NCI-H524 (cell line): ENCODE results near the gene TCF7L1.
"Not testable (repeated sequence)": the region's sequence is repeated elsewhere in the genome, so short reads cannot be mapped to it uniquely, and the experiment has no call there.

Experiments
- DNase-seq, 2 experiments: peaks; one replicate each; lab custom pipeline; 2025; lab: John Stamatoyannopoulos, UW

The TCF7L1 gene, protein sequence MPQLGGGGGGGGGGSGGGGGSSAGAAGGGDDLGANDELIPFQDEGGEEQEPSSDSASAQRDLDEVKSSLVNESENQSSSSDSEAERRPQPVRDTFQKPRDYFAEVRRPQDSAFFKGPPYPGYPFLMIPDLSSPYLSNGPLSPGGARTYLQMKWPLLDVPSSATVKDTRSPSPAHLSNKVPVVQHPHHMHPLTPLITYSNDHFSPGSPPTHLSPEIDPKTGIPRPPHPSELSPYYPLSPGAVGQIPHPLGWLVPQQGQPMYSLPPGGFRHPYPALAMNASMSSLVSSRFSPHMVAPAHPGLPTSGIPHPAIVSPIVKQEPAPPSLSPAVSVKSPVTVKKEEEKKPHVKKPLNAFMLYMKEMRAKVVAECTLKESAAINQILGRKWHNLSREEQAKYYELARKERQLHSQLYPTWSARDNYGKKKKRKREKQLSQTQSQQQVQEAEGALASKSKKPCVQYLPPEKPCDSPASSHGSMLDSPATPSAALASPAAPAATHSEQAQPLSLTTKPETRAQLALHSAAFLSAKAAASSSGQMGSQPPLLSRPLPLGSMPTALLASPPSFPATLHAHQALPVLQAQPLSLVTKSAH

DNA sequence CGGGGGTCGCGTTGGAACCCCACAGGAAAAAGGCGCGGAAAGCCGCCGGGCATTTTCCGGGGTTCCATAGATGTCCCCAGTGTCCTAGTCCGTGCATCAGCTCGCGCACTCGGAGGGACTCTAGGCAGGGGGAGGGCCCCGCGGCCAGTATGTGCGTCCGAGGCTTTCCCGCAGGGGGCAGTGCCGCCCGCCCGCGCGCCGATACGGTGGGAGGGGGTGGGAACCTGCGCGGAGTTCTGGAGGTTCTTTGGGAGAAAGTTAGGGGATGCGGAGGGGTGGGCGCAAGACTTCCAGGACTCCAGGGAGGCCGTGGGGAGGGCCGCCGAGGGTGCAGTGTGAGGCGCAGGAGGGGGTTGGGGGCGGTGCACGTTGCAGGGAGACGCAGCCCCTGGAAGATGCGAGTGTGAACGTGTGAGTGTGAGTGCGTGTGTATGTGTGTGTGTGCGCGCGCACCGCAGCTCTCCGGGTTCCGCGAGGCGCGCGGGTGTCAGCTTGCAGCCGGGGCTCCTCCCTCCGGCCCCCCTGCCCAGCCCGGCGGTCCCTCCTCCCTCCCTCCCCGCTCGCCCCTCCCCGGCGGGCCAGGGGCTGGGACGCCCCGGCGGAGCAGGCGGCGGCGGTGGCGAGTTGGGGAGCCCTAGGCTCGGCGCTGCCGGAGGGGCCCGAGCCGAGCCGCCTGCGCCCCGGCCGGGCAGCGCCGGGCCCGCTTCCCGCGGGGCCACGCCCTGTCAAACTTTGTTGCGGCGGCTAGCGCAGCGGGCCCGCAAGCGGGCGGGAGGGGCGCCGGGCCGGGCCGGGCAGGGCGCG is at the start of gene TCF7L1:
TSS of gene TCF7L1 (plus strand) at position 559 of the 804 bp plus-strand sequence. CDS start 293 bp downstream, outside the sequence.
- DNase-seq: peak; percentile 44 to 69

GRCh38 chr2:85085563-85085962 is 47.6 kb upstream of the TCF7L1 start:
- DNase-seq: no peak

DNA sequence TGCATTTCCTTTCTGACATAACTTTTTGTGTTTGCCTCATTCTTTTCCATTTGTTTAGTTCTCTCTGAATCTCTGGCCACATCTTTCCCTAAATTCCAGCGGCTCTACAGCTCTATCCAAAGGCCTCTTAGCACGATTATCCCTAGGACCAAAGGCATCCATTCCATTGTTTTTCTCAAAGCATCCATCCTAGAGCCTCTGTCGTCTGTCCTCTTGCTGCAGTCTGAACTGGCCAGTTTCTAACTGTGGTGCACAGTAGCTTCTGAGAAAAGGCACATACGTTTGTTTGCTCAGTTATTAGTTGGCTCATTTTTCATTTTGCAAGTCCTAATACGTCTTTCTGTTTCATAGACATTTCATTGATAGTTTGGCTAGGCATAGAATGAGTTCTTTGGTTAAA is 45.7 kb upstream of the TCF7L1 start:
- DNase-seq: no peak

DNA sequence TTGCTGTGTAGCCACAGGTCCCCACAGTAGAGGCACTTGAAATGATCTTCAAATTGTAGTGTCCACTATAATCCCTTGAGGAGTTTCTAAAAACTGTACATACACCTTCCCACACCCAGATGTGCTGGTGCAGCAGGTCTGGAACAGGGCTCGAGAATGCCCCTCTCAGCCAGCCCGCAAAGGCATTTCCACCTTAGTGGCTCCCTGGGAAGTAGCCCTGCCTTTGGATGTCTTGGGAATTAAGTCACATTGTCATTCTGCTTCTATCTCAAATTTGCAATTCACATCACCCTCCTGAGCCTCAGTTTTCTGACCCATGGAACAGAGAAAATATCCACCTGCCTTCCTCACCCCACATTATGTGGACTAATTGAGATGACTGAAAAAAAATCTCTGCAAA is 44.3 kb upstream of the TCF7L1 start:
- DNase-seq: no peak

DNA sequence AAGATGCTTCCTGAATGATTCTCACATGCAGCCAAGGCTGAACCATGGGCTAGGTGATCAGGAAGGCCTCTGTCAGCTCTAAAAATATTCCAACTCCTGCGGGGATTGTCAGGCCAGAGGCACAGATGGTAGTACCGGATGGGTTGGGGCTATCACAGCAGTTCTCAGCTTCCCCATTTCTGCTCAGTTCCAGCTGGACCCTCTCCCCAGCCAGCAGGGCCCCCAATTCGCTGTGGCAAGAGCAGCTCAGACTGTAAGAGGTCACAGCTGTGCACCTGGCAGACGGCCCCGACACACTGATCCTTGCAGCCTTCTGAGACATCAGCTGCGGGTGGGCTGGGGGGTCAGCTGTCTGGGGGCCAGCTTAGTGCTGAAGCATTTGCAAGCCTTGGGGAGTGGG is 43.6 kb upstream of the TCF7L1 start:
- DNase-seq: peak; percentile 93 to 97

DNA sequence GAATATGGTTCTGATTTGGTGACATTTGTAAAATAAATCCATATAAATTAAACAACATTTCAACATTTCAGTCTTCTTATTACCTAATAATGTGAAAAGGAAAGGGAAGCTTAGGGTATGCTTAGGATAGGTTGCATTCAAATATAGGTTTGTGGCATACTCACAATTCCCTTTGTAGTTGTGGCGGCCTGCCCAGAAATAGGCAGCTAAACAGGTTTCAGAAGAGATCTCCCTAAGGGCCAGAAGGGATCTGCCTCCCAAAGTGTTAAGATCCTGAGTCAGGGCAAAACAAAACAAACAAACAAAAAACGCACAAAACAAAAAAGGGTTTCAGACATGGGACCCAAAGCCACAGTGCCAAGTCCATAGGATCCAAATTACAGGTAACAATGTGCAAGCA is 41.4 kb upstream of the TCF7L1 start:
- no peak for DNase-seq

DNA sequence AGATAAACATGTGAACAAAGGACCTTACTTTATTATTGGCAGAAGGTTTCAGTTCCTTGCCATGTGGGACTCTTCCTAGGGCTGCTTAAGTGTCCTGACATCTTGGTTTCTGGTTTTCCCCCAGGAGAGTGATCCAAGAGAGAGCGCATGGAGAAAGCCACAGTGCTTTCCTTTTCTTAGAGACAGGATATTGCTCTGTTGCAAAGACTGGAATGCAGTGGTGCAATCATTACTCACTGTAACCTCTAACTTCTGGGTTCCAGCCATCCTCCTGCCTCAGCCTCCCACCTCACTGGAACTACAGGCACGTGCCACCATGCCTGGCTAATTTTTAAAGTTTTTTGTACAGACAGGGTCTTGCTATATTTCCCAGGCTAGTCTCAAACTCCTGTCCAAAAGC is 38.1 kb upstream of the TCF7L1 start:
- no peak for DNase-seq

GRCh38 chr2:85096616-85097015 is 36.6 kb upstream of the TCF7L1 start:
- DNase-seq: no peak

GRCh38 chr2:85104228-85104627 is 29.0 kb upstream of the TCF7L1 start:
- DNase-seq: no peak

DNA sequence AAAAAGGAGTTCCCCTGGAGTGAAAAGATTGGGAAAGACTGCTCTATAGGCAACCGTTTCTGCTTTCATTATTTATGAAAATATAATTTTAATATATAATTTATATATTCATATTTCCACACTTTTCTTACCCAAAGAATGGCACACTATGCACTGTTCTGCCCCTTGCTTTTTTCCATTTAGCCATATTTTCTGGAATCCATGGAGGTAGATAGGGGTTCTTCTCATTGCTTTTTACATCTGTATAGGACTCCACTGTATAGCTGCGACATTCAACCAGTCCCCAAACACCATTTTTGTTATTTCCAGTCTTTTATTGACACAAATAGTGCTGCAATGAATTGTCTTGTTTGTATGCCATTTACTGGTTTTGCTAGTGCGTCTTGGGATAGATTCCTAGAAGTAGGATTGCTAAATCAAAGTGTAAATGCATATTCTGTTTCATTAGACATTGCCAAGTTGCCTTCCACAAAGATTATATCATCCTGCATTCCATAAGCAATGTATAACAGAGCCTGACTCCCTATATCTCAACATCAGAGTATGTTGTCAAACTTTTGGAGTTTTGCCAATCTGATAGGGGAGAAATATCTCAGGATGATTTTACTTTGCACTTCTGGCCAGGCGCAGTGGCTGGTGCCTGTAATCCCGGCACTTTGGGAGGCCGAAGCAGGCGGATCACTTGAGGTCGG is 26.6 kb upstream of the TCF7L1 start:
- no peak for DNase-seq

DNA sequence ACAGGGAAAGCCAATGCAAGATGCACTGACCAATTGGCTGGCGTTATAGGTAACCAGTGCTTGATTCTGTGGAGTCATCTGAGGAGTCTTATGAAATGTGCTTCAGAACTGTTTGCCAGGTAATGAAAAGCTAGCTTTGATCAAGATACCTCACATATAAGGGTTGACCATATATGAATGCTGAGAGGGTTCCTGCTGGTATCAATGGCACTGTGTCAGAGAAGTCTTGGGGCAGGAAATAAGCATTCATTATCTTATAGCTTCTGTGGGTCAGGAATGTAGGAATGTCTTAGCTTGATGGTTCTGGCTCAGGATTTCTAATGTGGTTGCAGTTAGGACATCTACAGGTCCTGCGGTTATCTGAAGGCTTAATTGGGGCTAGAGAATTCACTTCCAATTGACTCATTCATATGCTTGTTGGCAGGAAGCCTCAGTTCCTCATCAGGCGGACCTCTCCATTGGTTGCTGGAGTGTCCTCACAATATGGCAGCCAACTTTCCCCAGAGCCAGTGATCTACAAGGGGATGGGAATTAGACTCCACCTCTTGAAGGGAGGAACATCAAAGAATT is 22.1 kb upstream of the TCF7L1 start:
- no peak for DNase-seq

- DNase-seq: no peak
Observed at GRCh38 chr2:85111819-85112281, 21.3 kb upstream of the TCF7L1 start.

DNA sequence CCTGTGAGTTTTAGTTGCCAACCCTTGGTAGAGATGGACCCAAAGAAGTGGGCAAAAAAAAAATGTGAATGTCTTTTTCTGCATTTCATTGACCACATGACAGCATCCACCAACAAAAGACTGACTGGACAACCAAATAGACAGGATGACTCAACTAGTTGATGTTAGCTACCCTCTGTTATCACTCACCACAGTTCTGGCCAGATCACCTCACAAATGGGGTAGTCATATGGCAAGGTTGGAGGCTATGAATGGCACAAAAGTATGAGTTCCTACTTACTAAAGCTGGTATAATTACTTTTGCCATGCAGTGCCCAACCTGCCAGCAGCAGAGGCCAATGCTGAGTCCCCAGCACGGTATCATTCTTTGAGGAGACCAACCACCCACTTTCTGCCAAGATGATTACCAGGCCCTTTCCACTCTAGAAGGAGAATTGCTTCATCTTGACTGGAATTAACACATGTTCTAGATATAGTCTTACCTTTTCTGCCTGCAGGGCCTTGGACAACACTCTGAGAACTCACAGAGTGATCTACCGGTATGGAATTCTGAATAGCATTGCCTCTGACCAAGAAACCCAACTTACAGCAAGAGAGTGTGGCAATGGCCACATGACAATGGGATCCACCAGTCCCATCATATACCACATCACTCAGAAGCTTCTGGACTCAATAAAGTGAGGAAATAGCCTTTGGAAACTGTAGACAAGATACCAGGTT is 20.1 kb upstream of the TCF7L1 start:
- DNase-seq: no peak

- DNase-seq: no peak
Observed at GRCh38 chr2:85114586-85115330, 18.4 kb upstream of the TCF7L1 start.

DNA sequence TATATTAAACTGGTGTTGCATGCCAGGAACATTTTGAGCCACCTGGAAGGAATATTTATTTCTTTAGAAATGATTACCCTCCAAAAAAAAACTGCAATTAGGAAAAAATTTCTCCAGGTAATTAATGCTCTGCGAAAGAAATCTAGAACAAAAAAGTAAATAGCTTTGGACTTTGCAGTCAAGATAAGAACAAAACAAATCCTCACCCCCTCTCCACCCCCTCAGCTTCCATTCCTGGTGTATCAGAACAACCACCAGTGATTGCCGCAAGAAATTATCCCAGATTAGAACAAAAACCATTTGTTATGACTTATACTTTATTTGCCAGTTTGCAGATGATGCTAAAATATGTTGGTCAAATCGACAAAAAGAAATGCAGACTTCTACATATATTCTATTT is 17.0 kb upstream of the TCF7L1 start:
- no peak for DNase-seq

DNA sequence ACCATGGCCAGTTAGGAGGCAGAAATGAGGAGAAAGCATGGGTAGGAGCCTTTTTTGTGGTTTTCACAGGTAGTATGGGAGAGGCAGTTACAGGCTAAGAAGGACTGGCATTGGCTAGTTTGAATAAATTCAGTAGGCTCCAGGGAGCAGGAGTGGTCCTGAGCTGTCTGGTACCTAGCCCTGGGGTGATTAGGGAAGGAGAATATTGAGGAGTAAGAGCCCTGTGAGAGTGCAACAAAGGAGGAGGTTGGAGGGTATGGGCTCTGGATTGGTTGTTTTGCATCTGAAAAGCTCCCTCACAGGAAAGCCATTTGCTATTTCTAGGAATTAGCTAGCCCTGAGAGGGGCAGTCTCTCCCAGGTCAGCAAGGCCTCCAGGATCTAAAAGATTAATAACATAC is 13.3 kb upstream of the TCF7L1 start:
- no peak for DNase-seq

DNA sequence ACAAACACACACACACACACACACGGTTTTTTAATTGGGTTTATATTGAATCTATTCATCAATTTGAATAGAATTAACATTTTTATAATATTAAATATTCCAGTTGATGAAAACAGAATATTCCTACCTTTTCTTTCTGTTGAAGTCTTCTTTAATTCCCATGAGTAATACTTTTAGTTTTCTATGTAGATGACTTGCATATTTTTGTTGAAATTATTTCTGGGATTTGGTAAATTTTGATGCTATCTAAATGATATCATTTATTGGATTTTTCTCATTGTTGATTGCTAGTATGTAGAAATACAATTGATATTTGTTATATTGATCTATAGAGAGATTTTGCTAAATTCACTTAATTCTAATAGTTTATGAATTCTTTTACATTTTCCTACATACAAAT is 12.8 kb upstream of the TCF7L1 start:
- no peak for DNase-seq

- not testable (repeated sequence) for DNase-seq
Observed at GRCh38 chr2:85126462-85126861, 6.7 kb upstream of the TCF7L1 start.

DNA sequence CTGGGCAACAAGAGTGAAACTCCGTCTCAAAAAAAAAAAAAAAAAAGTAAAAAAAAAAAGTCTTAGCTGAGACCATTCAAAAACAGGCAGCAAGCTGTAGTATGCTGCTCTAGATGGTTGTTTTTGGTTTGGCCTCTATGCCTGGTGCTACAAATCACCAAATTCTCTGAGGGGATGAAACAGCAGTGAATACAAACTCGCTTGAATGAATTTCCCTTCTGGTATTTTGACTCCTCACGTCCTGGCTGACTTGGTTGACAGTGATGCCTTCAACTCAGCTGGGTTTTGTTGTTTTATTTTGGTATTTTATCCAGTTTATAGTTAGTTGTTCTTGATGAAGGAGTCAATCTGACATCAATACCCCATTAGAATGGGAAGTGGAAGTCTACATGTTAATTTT is 3.3 kb upstream of the TCF7L1 start:
- DNase-seq: no peak

DNA sequence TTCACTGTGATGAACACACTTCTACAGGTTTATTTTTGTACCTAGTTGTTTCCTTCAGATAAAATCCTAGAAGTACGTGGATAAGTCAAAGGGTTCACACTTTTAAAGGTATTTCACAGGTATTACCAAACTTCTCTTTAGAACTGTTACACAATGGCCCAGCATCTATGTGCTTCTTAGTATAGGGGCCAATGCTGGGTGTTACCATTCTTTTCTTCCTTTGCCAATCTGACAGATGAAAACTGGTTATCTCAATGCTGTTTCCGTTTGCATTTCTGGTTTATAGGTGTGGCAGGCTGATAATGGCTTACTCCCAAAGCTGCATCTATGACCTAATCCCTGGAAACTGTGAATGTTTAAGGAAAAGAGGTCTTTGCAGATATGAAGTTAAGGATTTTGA is 2.8 kb upstream of the TCF7L1 start:
- no peak for DNase-seq
